ENCODE results near the gene PLEKHM1.

The PLEKHM1 gene

DNA sequence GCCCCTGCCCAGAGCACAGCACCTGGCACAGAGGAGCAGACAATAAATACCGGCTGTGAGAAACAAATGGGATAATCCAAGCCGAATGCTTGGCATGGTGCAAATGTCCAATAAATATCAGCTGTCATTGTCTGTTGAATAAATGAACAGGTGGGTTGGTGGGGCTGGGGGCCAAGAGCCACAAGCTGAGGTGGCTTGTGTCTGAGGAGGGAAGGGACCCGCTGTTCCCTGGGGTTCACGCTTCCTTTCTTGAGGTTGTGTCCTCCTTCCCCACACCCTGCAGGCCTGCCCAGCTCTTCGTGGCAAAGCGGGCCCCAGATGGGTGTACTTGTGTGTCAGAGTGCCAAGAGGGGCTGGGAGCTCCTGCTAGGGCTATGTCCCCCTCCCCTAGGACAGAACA lies 96.4 kb downstream of the PLEKHM1 start:
- DNase-seq (ENCODE audit: low read depth), result no peak
- H3K4me3 ChIP-seq (ENCODE audit: low read depth, low read length), result no peak overlapping the region
- TF ChIP-seq MYC (IDR thresholded peaks at IDR 0.05; ENCODE audit: low read depth, low read length), result no peak

DNA sequence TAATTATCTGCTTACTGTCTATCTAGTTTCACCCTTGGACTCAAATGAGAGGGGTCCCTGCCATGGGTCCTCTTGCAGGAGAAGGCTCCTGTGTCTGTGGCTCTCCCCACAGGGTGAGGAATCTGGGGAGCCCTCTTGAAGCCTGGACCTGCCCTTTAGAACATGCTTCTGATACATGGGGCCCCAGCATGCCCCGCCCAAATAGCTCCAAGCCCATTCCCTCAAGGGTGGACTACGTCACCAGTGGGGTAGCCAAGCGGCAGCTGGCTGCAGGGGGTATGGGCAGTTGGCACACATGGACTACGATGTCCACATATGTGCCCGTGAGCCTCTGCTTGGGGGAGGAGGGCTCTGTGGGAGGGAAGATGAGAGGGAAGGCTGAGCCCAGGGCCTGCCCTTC lies 97.1 kb downstream of the PLEKHM1 start:
- no peak for DNase-seq (ENCODE audit: low read depth)
- TF ChIP-seq MYC (IDR thresholded peaks at IDR 0.05; ENCODE audit: low read depth, low read length) (no peak), POLR2A (IDR thresholded peaks at IDR 0.05; ENCODE audit: extremely low read depth, insufficient read length) (no peak)
- TF ChIP-seq, protein P1, sequence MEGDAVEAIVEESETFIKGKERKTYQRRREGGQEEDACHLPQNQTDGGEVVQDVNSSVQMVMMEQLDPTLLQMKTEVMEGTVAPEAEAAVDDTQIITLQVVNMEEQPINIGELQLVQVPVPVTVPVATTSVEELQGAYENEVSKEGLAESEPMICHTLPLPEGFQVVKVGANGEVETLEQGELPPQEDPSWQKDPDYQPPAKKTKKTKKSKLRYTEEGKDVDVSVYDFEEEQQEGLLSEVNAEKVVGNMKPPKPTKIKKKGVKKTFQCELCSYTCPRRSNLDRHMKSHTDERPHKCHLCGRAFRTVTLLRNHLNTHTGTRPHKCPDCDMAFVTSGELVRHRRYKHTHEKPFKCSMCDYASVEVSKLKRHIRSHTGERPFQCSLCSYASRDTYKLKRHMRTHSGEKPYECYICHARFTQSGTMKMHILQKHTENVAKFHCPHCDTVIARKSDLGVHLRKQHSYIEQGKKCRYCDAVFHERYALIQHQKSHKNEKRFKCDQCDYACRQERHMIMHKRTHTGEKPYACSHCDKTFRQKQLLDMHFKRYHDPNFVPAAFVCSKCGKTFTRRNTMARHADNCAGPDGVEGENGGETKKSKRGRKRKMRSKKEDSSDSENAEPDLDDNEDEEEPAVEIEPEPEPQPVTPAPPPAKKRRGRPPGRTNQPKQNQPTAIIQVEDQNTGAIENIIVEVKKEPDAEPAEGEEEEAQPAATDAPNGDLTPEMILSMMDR (IDR thresholded peaks at IDR 0.05; ENCODE audit: low read depth, low read length), result no peak
- TF ChIP-seq, protein P2, sequence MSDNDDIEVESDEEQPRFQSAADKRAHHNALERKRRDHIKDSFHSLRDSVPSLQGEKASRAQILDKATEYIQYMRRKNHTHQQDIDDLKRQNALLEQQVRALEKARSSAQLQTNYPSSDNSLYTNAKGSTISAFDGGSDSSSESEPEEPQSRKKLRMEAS (IDR thresholded peaks at IDR 0.05; ENCODE audit: low read depth, low read length), result no peak

DNA sequence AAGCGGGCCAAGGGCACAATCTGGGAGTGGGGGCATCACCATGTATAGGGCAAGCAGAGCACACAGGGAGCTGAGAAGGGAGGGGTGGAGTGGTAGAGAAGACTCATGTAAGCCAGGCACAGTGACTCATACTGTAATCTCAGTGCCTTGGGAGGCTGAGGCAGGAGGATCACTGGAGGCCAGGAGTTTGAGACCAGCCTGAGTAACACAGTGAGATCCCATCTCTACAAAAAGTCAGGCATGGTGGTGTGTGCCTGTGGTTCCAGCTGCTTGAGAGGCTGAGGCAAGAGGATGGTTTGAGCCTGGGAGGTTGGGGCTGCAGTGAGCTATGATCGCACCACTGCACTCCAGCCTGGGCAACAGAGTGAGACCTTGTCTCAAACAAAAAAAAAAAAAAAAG lies 98.6 kb downstream of the PLEKHM1 start:
- TF ChIP-seq, protein P2 (IDR thresholded peaks at IDR 0.05; ENCODE audit: low read depth, low read length), result no peak
- TF ChIP-seq POLR2A (IDR thresholded peaks at IDR 0.05; ENCODE audit: extremely low read depth, insufficient read length), result no peak
- TF ChIP-seq MYC (IDR thresholded peaks at IDR 0.05; ENCODE audit: low read depth, low read length), result no peak
- TF ChIP-seq, protein P1 (IDR thresholded peaks at IDR 0.05; ENCODE audit: low read depth, low read length), result no peak
- no peak overlapping the region for H3K4me3 ChIP-seq (ENCODE audit: low read depth, low read length)
- no peak for DNase-seq (ENCODE audit: low read depth)

More for the DNA sequence above, 97.1 kb downstream of the PLEKHM1 start:
- H3K4me3 ChIP-seq (ENCODE audit: low read depth, low read length), result no peak overlapping the region

DNA sequence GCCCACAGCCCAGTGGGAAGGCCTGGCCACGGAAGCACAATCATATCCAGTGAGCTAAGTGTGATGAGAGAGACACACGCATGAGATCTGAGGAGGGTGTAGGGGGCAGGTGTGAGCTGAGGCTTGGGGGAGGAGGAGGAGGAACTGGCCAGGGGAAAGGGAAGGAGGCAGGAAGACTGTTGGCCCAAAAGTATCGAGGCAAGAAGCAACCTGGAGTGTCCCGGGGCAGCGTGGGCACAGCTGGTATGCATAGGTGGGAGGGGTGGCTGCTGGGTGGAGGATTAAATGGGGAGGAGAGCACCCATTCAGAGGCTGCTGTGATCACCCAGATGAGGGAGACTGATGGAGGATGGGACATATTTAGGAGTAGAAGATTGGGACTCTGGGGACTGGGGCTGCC lies 99.2 kb downstream of the PLEKHM1 start:
- TF ChIP-seq, protein P1 (IDR thresholded peaks at IDR 0.05; ENCODE audit: low read depth, low read length), result no peak
- no peak for TF ChIP-seq POLR2A (IDR thresholded peaks at IDR 0.05; ENCODE audit: extremely low read depth, insufficient read length)
- TF ChIP-seq MYC (IDR thresholded peaks at IDR 0.05; ENCODE audit: low read depth, low read length), result no peak
- TF ChIP-seq, protein P2 (IDR thresholded peaks at IDR 0.05; ENCODE audit: low read depth, low read length), result no peak
- DNase-seq (ENCODE audit: low read depth), result no peak
- no peak overlapping the region for H3K4me3 ChIP-seq (ENCODE audit: low read depth, low read length)

DNA sequence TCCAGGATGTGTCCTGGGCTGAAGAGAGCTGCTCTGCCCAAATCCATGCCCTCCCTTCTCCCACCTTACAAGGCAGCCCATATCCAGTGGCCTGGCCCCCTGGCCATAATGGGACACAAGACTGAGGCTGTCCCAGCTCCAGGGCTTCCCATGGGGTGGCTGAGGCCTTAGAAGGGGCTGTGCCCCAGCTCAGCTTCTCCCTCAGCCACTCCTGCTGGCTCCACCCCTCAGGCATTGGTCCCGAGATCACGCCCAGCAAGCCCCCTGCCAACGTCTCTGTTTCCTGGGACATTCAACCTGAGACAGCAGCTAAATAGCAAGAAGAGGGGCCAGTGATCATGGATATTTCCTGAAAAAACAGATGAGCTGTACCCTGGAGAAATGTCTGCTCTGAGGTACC lies 101.2 kb downstream of the PLEKHM1 start:
- DNase-seq (ENCODE audit: low read depth), result no peak
- no peak overlapping the region for H3K4me3 ChIP-seq (ENCODE audit: low read depth, low read length)
- TF ChIP-seq POLR2A (IDR thresholded peaks at IDR 0.05; ENCODE audit: extremely low read depth, insufficient read length), result no peak
- TF ChIP-seq, protein P2 (IDR thresholded peaks at IDR 0.05; ENCODE audit: low read depth, low read length), result no peak
- no peak for TF ChIP-seq MYC (IDR thresholded peaks at IDR 0.05; ENCODE audit: low read depth, low read length)
- TF ChIP-seq, protein P1 (IDR thresholded peaks at IDR 0.05; ENCODE audit: low read depth, low read length), result no peak

DNA sequence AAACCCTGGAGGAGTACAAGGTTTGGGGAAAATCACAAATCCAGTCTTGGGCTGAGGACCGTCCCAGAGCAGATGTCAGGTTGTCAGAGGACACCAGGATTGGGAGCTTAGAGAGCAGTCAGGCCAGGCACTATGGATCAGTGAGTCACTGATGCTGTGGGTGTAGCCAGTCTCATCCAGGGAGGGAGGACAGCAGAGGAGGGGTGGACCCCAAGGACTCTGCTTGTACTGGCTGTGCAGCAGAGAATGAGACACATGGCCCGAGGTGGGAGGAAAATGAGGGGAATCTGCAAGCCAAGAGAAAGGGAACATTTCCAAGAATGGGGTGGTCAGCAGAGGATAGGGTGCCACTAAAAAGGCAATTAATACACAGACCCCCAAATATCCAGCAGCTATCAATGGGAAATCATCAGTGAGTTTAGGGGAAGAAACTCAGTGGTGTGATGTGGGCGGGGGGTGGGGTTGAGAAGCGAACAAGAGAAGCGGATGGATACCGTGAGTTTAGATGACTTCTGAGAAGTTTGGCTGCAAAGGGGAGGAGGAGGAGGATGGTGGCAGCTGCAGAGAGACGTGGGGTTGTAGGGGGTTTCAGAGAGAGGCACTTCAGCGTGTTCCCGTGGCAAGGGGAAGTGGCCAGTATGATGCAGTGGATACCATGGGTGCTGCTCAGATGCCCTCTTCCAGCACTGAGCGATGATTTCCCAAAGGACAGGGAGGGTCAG lies 101.8 kb downstream of the PLEKHM1 start:
- no peak overlapping the region for H3K4me3 ChIP-seq (ENCODE audit: low read depth, low read length)
- no peak for DNase-seq (ENCODE audit: low read depth)
- TF ChIP-seq, protein P1 (IDR thresholded peaks at IDR 0.05; ENCODE audit: low read depth, low read length), result no peak
- TF ChIP-seq, protein P2 (IDR thresholded peaks at IDR 0.05; ENCODE audit: low read depth, low read length), result no peak
- TF ChIP-seq MYC (IDR thresholded peaks at IDR 0.05; ENCODE audit: low read depth, low read length), result no peak
- TF ChIP-seq POLR2A (IDR thresholded peaks at IDR 0.05; ENCODE audit: extremely low read depth, insufficient read length), result no peak
